GM23338 (cell line): ENCODE measurements around the gene CLOCK. TPM values are rescaled to one million over a fixed set of nuclear protein-coding genes. Genes with fewer than 3 reads are reported as not detected.

ENCODE experiments used
- ATAC-seq: fragments of 200-7000 bp; cut with Tn5 transposase; 3 replicates; pipeline ENCODE4 v1.9.1; 2020
- DNase-seq: peaks from one replicate; pipeline ENCODE4 v3.0.0-alpha.2; 2015; ENCODE audit warnings: low spot score
- H2AFZ ChIP-seq: fragments of 200-600 bp; sonication (generic); 2 replicates; pipeline ENCODE4 v1.8.0; 2016; ENCODE audit warnings: antibody characterized with exemption, mild to moderate bottlenecking, moderate library complexity
- H3F3A ChIP-seq: fragments of 200-600 bp; sonication (generic); replicated peaks from 2 replicates; pipeline ENCODE4 v1.8.0; 2017; ENCODE audit warnings: antibody characterized with exemption, mixed run types, low read depth
- H3K27ac ChIP-seq: fragments of 200-600 bp; sonication (generic); 2 replicates; pipeline ENCODE4 v1.6.1; 2016; ENCODE audit warnings: low read depth
- H3K27me3 ChIP-seq: fragments of 200-600 bp; sonication (generic); 2 replicates; pipeline ENCODE4 v1.8.0; 2016; ENCODE audit warnings: mild to moderate bottlenecking, mixed run types, moderate library complexity; ENCODE audit not compliant: insufficient read depth
- H3K36me3 ChIP-seq: fragments of 200-600 bp; sonication (generic); 2 replicates; pipeline ENCODE4 v1.8.0; 2016; ENCODE audit warnings: mild to moderate bottlenecking; ENCODE audit not compliant: insufficient read depth
- H3K4me1 ChIP-seq: fragments of 200-600 bp; sonication (generic); 2 replicates; pipeline ENCODE4 v1.8.0; 2016; ENCODE audit warnings: mild to moderate bottlenecking, moderate library complexity; ENCODE audit not compliant: insufficient read depth
- H3K4me2 ChIP-seq: fragments of 200-600 bp; sonication (generic); 2 replicates; pipeline ENCODE4 v1.7.1; 2017; ENCODE audit warnings: mixed run types
- H3K4me3 ChIP-seq: fragments of 200-600 bp; sonication (generic); 2 replicates; pipeline ENCODE4 v1.6.1; 2016; ENCODE audit warnings: mixed run types
- H3K79me2 ChIP-seq: fragments of 200-600 bp; sonication (generic); replicated peaks from 2 replicates; pipeline ENCODE4 v1.8.0; 2017; ENCODE audit warnings: mild to moderate bottlenecking; ENCODE audit not compliant: insufficient read depth
- H3K9me2 ChIP-seq: fragments of 200-600 bp; sonication (generic); 2 replicates; pipeline ENCODE4 v1.8.0; 2017; ENCODE audit not compliant: insufficient read depth
- H4K20me1 ChIP-seq: fragments of 200-600 bp; sonication (generic); replicated peaks from 2 replicates; pipeline ENCODE4 v1.8.0; 2017; ENCODE audit warnings: mild to moderate bottlenecking; ENCODE audit not compliant: insufficient read depth
- H3K27ac Mint-ChIP-seq: 2 replicates; pipeline ENCODE4 v1.8.0; 2020; ENCODE audit warnings: inconsistent platforms, mild to moderate bottlenecking, moderate library complexity, mixed read lengths
- H3K27me3 Mint-ChIP-seq: 3 replicates; pipeline ENCODE4 v1.8.0; 2022; ENCODE audit warnings: low read depth, mild to moderate bottlenecking, moderate library complexity, mixed read lengths, inconsistent platforms; ENCODE audit not compliant: insufficient read depth, poor library complexity
- H3K36me3 Mint-ChIP-seq: 3 replicates; pipeline ENCODE4 v1.8.0; 2021; ENCODE audit warnings: low read depth, mild to moderate bottlenecking, inconsistent platforms, moderate library complexity, mixed read lengths
- H3K4me1 Mint-ChIP-seq: 3 replicates; pipeline ENCODE4 v1.8.0; 2020; ENCODE audit warnings: mild to moderate bottlenecking, inconsistent platforms, mixed read lengths
- H3K4me3 Mint-ChIP-seq: 3 replicates; pipeline ENCODE4 v1.8.0; 2021; ENCODE audit warnings: moderate library complexity, mild to moderate bottlenecking, inconsistent platforms, mixed read lengths
- H3K9me3 Mint-ChIP-seq: 3 replicates; pipeline ENCODE4 v1.8.0; 2020; ENCODE audit warnings: moderate library complexity, mild to moderate bottlenecking, inconsistent platforms, mixed read lengths
- CREB1 ChIP-seq: fragments of 250-450 bp; sonication (Bioruptor Pico); IDR thresholded peaks from 2 replicates; pipeline ENCODE4 v1.5.0; 2020; ENCODE audit warnings: low read depth, mild to moderate bottlenecking, moderate library complexity
- CTCF ChIP-seq, 2 experiments: fragments of 200-600 bp in 1 of 2; sonication (generic) in 1 of 2; conservative IDR thresholded peaks; 2 replicates each; pipeline versions ENCODE4 v1.5.1 to v1.6.1; 2016 to 2017; ENCODE audit warnings: antibody characterized with exemption in 2 of 2, low read depth in 2 of 2, mild to moderate bottlenecking in 2 of 2, moderate library complexity in 1 of 2
- ETS1 ChIP-seq: IDR thresholded peaks from 2 replicates; pipeline ENCODE4 v1.6.1; 2016; ENCODE audit warnings: antibody characterized with exemption
- EZH2 ChIP-seq: fragments of 200-600 bp; sonication (generic); IDR thresholded peaks from one replicate; pipeline ENCODE4 v1.8.0; 2017; ENCODE audit warnings: antibody characterized with exemption, mild to moderate bottlenecking, low read depth; ENCODE audit not compliant: unreplicated experiment
- JUNB ChIP-seq: IDR thresholded peaks from one replicate; pipeline ENCODE4 v1.6.1; 2016; ENCODE audit warnings: antibody characterized with exemption; ENCODE audit not compliant: unreplicated experiment
- NANOG ChIP-seq: IDR thresholded peaks from 2 replicates; pipeline ENCODE4 v1.6.1; 2016; ENCODE audit warnings: antibody characterized with exemption, borderline replicate concordance
- POLR2AphosphoS5 ChIP-seq: IDR thresholded peaks from 2 replicates; pipeline ENCODE4 v1.6.1; 2016; ENCODE audit warnings: antibody characterized with exemption, low read depth
- REST ChIP-seq: IDR thresholded peaks from one replicate; pipeline ENCODE4 v1.6.1; 2018; ENCODE audit warnings: antibody characterized with exemption; ENCODE audit not compliant: unreplicated experiment
- STAT1 ChIP-seq: IDR thresholded peaks from one replicate; pipeline ENCODE4 v1.6.1; 2016; ENCODE audit warnings: antibody characterized with exemption; ENCODE audit not compliant: unreplicated experiment
- ZNF114 ChIP-seq: fragments of 250-450 bp; sonication (Bioruptor Pico); IDR thresholded peaks from 2 replicates; pipeline ENCODE4 v1.5.0; 2020; ENCODE audit warnings: mild to moderate bottlenecking, moderate library complexity
- ZNF331 ChIP-seq: fragments of 250-450 bp; sonication (Bioruptor Pico); IDR thresholded peaks from 2 replicates; pipeline ENCODE4 v1.5.0; 2020; ENCODE audit warnings: low read depth, mild to moderate bottlenecking, moderate library complexity
- ZNF462 ChIP-seq: fragments of 250-450 bp; sonication (Bioruptor Pico); IDR thresholded peaks from 2 replicates; pipeline ENCODE4 v1.5.0; 2020; ENCODE audit warnings: mild to moderate bottlenecking, moderate library complexity
- polyA plus RNA-seq: library from polyadenylated mRNA; unstranded; fragments of >200 nt; fragmentation: Nextera tagmentation; extraction: Ambion mirVana; gene quantifications from 2 replicates; pipeline ENCODE4 v1.2.1, GENCODE V29; 2016
- total RNA-seq: library from RNA; depleted of rRNA; stranded (reverse); fragments of >200 nt; shearing (Covaris generic); gene quantifications from 2 replicates; pipeline ENCODE4 v1.2.3, GENCODE V29; 2014

CLOCK gene
- total and polyA plus RNA-seq, 2 experiments from 2014 or later = 17.1 to 28.8 TPM

- peaks cover 26% of the 10 kb centered on the region for H3K36me3 ChIP-seq
- H3K27ac Mint-ChIP-seq = no peak overlapping the region
- no peak for ATAC-seq
Measured at GRCh38 chr4:55438314-55438713, 108.4 kb downstream of the CLOCK start.

More at GRCh38 chr4:55438314-55438713, 108.4 kb downstream of the CLOCK start:
- H3K27me3 Mint-ChIP-seq = no peaks in the 10 kb centered on the region
- H3K4me1 Mint-ChIP-seq = peaks cover 17% of the 10 kb centered on the region
- Histone ChIP-seq H3K79me2 (no peaks in the 10 kb centered on the region), H3K27ac (no peak overlapping the region), H3K4me3 (no peak overlapping the region), H3F3A (no peaks in the 10 kb centered on the region), H3K4me2 (no peak overlapping the region), H4K20me1 (no peaks in the 10 kb centered on the region), H2AFZ (no peak overlapping the region), H3K9me2 (no peaks in the 10 kb centered on the region), H3K27me3 (no peaks in the 10 kb centered on the region), H3K4me1 (peaks cover 7% of the 10 kb centered on the region)
- peaks cover 38% of the 10 kb centered on the region for H3K36me3 Mint-ChIP-seq
- no peak for TF ChIP-seq ZNF462
- no peak for TF ChIP-seq NANOG
- TF ChIP-seq STAT1 = no peak
- TF ChIP-seq ZNF114 (CRISPR knock-in tag) = no peak
- TF ChIP-seq ZNF331 (CRISPR knock-in tag) = no peak
- TF ChIP-seq EZH2 = no peak
- TF ChIP-seq POLR2AphosphoS5 = no peak
- no peak for TF ChIP-seq CTCF (conservative IDR thresholded peaks at IDR 0.05; ENCODE audit: low read depth in 2 of 2)
- TF ChIP-seq ETS1 = no peak
- TF ChIP-seq JUNB = no peak
- TF ChIP-seq REST = no peak
- TF ChIP-seq CREB1 = no peak
- DNase-seq = no peak
- no peaks in the 10 kb centered on the region for H3K9me3 Mint-ChIP-seq
- no peak overlapping the region for H3K4me3 Mint-ChIP-seq
